Measurements from ENCODE around the gene PLCB2.

GRCh38 chr15:40343512-40343911 is 35.8 kb upstream of the PLCB2 start:
- TF ChIP-seq CTCF (tag by site-specific recombination; IDR thresholded peaks at IDR 0.05) = no peak
- TF ChIP-seq ZNF660 (tag by site-specific recombination; IDR thresholded peaks at IDR 0.05) = no peak
- no peak for TF ChIP-seq ZNF274 (IDR thresholded peaks at IDR 0.05; ENCODE audit: low read length)
- TF ChIP-seq ZNF274 (tag by site-specific recombination; IDR thresholded peaks at IDR 0.05; ENCODE audit: borderline replicate concordance) = no peak
